Tibial artery (tissue), 4 donors: ENCODE data around the gene UBR4.
A peak's percentile ranks its signal among the peaks of the same experiment; 100 is the strongest.

Experiments
- DNase-seq, 2 donors: peaks; one replicate each; pipeline ENCODE4 v3.0.0-alpha.2; 2019
- H3K27ac ChIP-seq, 2 donors: fragments of 200-600 bp; sonication (generic) in 1 of 2; 1 replicate in 1 of 2; 2 replicates in 1 of 2; pipeline ENCODE4 v1.5.1; 2018 to 2019; ENCODE audit warnings: mild to moderate bottlenecking in 1 of 2
- H3K27me3 ChIP-seq, 2 donors: fragments of 200-600 bp; sonication (generic) in 1 of 2; one replicate each; pipeline versions ENCODE4 v1.5.1 to v1.6.0; 2016 to 2019
- H3K36me3 ChIP-seq, 3 donors: fragments of 200-600 bp; sonication (generic) in 2 of 3; one replicate each; pipeline ENCODE4 v1.5.1; 2016 to 2019; ENCODE audit warnings: mild to moderate bottlenecking in 2 of 3
- H3K4me1 ChIP-seq, 4 donors: fragments of 200-600 bp; sonication (generic) in 2 of 4; 1 replicate in 3 of 4; 2 replicates in 1 of 4; pipeline ENCODE4 v1.5.1; 2016 to 2019
- H3K4me3 ChIP-seq, 2 donors: fragments of 200-600 bp; sonication (generic) in 1 of 2; 1 replicate in 1 of 2; 2 replicates in 1 of 2; pipeline ENCODE4 v1.5.1; 2018 to 2019; ENCODE audit warnings: mild to moderate bottlenecking in 2 of 2
- H3K9me3 ChIP-seq, 3 donors: fragments of 200-600 bp; sonication (generic) in 1 of 3; one replicate each; pipeline ENCODE4 v1.5.1; 2016 to 2019
- CTCF ChIP-seq, 2 experiments: fragments of 200-600 bp in 1 of 2; fragments of 450-650 bp in 1 of 2; IDR thresholded peaks; one replicate each; pipeline ENCODE4 v1.5.1; 2017 to 2019; ENCODE audit warnings: antibody characterized with exemption in 2 of 2, mild to moderate bottlenecking in 1 of 2, moderate library complexity in 1 of 2
- intact Hi-C: fragments of 100-400 bp; cut with DNase I; formaldehyde crosslinking; loops from one replicate; pipeline ENCODE4 v1.15.0; 2023; ENCODE audit warnings: low total_unique reads

The UBR4 gene

GRCh38 chr1:19081218-19081893 is 128.7 kb downstream of the UBR4 start:
- H3K4me3 ChIP-seq = no peak overlapping the region
- DNase-seq = peak in 1 of 2 donors; percentile 61
- TF ChIP-seq CTCF (IDR thresholded peaks at IDR 0.05) = no peak
- H3K27ac ChIP-seq = no peak overlapping the region
- intact Hi-C loops = no loop called here
- H3K27me3 ChIP-seq = no peaks in the 10 kb centered on the region
- no peaks in the 10 kb centered on the region for H3K9me3 ChIP-seq
- peaks cover 98 to 100% (median 99%) of the 10 kb centered on the region in 3 donors for H3K36me3 ChIP-seq
- H3K4me1 ChIP-seq = no peaks in the 10 kb centered on the region

GRCh38 chr1:19080721-19081120 is 129.3 kb downstream of the UBR4 start:
- intact Hi-C loops = no loop called here
- Histone ChIP-seq H3K9me3 (no peaks in the 10 kb centered on the region), H3K27me3 (no peaks in the 10 kb centered on the region), H3K4me3 (no peak overlapping the region), H3K27ac (no peak overlapping the region), H3K36me3 (peaks cover 98 to 100% (median 99%) of the 10 kb centered on the region in 3 donors), H3K4me1 (no peaks in the 10 kb centered on the region)
- no peak for DNase-seq
- TF ChIP-seq CTCF (IDR thresholded peaks at IDR 0.05) = no peak

GRCh38 chr1:19079541-19080472 is 130.3 kb downstream of the UBR4 start:
- intact Hi-C loops = no loop called here
- no peak overlapping the region for H3K4me3 ChIP-seq

GRCh38 chr1:19078536-19078935 is 131.5 kb downstream of the UBR4 start:
- peaks cover 0 to 20% (median 13%) of the 10 kb centered on the region in 4 donors for H3K4me1 ChIP-seq
- no peaks in the 10 kb centered on the region for H3K27me3 ChIP-seq
- TF ChIP-seq CTCF (IDR thresholded peaks at IDR 0.05) = no peak
- H3K9me3 ChIP-seq = no peaks in the 10 kb centered on the region
- H3K27ac ChIP-seq = no peak overlapping the region
- H3K36me3 ChIP-seq = peaks cover 97 to 100% (median 98%) of the 10 kb centered on the region in 3 donors
- intact Hi-C loops = no loop called here
- H3K4me3 ChIP-seq = no peak overlapping the region
- DNase-seq = no peak

More at GRCh38 chr1:19079541-19080472, 130.3 kb downstream of the UBR4 start:
- no peak for TF ChIP-seq CTCF (IDR thresholded peaks at IDR 0.05)
- peaks cover 98 to 100% (median 98%) of the 10 kb centered on the region in 3 donors for H3K36me3 ChIP-seq
- no peak overlapping the region for H3K27ac ChIP-seq
- DNase-seq = no peak
- no peaks in the 10 kb centered on the region for H3K9me3 ChIP-seq
- H3K27me3 ChIP-seq = no peaks in the 10 kb centered on the region
- H3K4me1 ChIP-seq = peaks cover 0 to 9% (median 8%) of the 10 kb centered on the region in 4 donors

- peaks cover 0 to 28% (median 16%) of the 10 kb centered on the region in 4 donors for H3K4me1 ChIP-seq
- H3K9me3 ChIP-seq = no peaks in the 10 kb centered on the region
- H3K4me3 ChIP-seq = no peak overlapping the region
- no peak for DNase-seq
- TF ChIP-seq CTCF (IDR thresholded peaks at IDR 0.05) = no peak
- H3K27ac ChIP-seq = no peak overlapping the region
- intact Hi-C loops = no loop called here
- H3K36me3 ChIP-seq = peaks cover 82 to 100% (median 89%) of the 10 kb centered on the region in 3 donors
- no peaks in the 10 kb centered on the region for H3K27me3 ChIP-seq
Measured at GRCh38 chr1:19076841-19077616, 133.0 kb downstream of the UBR4 start.
